EL (cell line): ENCODE measurements around the gene GPR17.
A peak's percentile ranks its signal among the peaks of the same experiment; 100 is the strongest.

Experiments
- DNase-seq: peaks from one replicate; pipeline ENCODE4 v3.0.0-alpha.2; 2016

GPR17 gene

DNA sequence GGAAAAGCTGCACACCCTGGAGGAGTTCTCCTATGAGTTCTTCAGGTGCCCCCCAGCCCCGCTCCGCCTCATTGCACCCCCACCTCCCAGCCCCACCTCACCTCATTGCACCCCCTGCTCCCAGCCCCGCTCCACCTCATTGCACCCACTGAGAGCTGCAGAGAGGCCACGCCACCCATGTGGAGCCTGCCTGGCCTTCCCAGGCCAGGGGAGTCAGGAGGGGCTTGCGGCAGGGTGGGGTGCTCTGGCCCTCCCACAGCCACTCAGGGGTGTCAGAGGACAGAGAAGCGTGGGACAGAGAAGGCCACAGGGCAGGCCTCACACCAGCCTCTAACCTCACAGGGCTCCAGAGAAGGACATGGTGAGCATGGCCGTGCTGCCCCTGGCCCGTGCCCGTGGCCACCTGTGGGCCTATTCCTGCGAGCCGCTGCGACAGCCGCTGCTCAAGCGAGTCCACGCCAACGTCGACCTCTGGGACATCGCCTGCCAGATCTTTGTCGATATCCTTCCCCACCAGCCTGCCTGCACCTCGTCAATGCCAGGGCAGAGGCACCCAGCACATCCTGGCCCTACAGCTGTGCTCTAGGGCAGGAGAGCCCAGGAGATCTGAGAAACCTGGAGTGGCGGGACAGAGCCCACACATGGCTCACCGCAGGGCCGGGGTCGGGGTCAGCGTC, 15.0 kb upstream of the GPR17 start:
- no peak for DNase-seq

DNA sequence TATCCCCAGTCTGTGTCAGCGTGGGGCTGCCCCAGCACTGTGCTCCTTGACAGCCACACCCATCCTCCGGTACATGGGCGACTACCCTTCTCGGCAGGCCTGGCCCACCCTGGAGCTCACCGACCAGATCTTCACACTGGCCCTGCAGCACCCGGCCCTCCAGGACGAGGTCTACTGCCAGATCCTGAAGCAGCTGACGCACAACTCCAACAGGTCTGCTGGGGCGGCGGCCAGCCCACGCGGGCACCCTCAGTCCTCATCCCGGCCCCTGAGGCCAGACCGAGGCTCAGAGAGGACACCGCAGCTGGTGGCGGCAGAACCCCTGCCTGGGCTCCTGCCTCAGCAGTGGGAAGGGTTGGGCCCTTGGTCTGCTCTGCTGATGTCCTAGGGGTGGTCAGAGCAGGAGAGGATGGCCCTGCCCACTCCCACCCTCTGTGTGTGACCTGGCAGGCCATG, 14.4 kb upstream of the GPR17 start:
- no peak for DNase-seq

DNA sequence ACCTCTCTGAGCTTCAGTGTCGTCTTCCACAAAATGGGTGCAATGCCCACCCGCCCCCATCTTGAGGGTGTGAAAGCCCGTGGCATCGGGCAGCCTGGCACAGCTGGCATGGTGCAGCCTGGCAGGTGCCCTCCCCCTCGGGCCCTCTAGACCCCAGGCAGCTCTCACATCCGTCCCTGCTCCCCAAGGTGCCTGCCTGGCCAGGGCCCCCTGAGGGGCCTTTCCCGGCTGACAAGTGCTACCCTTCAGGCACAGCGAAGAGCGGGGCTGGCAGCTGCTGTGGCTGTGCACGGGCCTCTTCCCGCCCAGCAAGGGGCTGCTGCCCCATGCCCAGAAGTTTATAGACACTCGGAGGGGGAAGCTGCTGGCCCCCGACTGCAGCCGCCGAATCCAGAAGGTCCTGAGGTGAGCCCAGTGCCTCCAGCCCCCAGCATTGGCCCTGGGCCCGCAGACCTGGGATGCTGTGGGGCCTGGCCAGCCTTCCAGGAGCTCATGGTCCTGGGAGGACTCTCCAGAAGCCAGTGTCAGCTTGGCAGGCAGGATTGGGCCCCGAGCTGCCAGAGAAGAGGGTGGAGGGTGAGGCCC, 13.9 kb upstream of the GPR17 start:
- no peak for DNase-seq

DNA sequence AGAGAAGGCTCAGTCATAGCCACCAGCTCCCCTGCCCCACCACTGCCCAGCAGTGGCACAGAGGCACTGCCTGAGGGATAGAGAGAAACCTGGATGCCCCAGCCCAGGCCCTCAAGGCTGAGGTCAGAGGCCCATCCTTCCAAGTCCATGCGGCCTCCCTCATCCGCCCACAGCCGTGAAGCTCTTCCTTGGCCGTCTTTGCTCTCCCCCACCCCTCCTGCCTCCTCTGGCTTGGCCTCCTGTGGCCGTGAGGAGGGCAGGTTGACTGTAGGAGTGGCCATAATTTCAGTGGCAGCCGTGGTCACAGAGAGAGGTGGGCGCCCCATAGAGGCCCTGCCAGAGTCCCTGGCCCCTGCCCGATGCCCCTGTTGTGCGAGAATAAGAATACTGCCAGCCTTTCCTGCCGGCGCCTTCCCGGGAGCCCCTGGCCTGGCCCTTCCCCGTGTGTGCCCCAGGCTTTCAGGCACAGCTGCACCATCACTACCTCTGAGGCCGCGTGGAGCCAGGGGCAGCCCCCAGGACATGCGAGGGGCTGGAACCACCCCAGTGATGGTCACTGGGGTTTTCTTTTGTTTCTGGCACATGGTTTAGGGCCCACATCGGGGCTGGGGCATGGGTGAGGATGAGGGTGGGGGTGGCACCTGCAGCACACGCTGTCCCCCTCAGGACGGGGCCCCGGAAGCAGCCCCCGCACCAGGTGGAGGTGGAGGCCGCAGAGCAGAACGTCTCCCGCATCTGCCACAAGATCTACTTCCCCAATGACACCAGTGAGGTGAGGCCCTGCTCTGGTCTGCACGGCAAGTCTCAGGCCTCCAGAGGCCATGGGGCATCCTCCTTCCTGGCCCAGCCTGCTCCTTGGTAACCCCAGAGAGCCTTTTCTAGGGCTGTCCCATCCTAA, 13.1 kb upstream of the GPR17 start:
- no peak for DNase-seq

DNA sequence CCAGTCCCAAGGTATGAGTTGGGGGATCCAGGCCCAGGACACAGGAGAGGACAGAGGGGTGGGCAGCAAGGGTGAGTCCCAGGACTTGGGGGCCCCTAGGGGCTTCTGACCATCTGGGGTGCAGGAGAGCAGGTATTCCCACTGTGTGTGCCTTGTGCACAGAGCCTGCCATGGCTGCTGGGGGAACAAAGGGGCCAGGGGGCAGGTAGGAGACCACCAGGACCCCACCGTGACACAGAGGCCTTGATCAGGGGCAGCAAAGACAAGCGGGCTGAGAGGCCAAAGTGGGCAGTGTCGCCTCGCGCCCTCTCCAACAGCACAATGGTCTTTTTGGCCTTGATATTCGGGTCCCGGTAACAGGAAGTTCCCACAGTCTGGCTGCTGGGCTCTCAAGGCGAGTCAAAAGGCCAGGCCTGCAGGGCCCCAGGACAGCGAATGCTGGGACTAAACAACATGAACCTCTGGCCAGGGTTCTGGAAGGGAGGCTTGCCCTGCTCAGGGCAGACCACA, 12.3 kb upstream of the GPR17 start:
- no peak for DNase-seq

DNA sequence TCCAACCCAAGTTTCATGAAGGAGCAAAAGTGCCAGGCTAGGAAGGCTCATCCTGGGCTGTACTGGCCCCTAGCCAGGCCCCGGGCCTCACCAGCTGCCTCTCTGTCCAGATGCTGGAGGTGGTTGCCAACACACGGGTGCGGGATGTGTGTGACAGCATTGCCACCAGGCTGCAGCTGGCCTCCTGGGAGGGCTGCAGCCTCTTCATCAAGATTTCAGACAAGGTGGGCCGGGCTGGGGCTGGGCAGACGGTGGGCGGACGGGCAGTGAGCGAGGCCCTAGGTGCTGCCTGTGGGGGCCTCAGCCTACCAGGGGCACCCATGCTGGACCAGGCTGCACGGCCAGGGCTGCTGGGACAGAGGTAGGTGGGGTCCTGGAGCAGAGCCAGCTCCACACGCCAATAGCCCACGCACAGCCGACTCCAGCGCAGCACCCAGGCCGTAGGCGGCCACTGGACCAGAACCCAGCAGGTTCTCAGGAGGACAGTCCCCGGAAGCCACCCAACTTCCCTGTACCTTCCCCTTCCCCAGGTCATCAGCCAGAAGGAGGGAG, 11.8 kb upstream of the GPR17 start:
- no peak for DNase-seq

DNA sequence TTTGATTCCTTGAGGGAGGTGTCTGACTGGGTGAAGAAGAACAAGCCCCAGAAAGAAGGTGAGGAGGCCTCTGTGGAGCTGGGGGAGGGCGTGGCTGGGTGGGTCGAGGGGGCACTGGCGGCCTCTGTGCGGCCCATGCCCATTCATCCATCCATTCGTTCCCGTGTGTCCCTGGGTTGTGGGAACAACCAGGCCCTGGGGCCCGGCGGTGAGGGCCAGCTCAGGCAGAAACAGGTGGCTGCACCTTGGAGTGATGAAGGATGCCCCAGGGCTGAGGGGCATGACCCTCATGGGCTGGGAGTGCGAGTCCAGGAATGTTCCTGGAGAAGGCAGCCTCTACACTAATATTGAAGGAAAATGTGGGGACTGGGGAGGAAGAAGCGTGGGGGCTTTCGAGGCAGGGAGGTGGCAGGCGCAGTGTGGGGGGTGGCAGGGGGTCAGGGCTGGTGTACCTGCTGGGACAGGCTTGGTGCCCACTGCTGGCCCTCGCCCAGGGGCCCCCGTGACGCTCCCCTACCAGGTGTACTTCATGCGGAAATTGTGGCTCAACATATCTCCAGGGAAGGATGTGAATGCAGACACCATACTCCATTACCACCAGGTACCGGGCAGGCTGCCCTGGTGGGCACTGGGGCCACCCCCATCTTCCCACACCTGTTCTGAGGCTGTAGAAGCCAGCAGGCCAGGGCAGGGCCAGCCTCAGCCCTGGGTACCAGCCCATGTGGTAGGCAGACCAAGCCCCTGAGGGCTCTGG, 11.2 kb upstream of the GPR17 start:
- DNase-seq: no peak

DNA sequence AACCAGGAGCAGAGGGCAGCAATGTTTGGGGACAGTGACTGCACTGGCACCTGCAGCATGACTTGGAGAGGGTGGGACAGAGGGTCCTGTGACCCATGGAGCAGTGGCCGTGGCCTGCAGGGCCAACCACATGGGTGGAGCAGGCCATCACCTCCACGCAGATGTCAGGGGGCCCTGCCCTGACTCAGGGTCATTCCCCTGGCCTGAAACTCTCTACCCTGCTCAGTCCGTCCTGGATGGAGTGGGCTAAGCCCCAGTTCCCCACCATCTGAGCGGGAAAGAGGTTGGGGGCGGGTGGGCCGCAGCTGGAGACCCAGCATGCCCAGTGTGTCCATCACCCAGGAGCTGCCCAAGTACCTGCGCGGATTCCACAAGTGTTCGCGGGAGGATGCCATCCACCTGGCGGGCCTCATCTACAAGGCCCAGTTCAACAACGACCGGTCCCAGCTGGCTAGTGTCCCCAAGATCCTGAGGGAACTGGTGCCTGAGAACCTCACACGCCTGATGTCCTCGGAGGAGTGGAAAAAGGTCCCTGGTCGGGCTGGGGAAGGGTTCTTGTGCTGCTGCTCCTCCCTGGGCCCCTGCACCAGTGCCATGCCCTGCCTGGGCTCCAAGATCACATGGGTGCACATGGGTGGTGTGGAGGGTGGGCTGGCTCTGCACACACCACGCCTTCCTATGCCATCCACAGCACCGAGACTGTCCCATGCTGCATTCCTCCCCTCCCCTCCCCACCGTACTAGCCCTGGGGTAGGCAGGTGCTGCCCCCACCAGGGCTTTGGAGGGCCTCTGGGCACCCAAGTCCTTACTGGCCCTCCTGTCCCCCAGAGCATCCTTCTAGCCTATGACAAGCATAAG, 10.3 kb upstream of the GPR17 start:
- no peak for DNase-seq

DNA sequence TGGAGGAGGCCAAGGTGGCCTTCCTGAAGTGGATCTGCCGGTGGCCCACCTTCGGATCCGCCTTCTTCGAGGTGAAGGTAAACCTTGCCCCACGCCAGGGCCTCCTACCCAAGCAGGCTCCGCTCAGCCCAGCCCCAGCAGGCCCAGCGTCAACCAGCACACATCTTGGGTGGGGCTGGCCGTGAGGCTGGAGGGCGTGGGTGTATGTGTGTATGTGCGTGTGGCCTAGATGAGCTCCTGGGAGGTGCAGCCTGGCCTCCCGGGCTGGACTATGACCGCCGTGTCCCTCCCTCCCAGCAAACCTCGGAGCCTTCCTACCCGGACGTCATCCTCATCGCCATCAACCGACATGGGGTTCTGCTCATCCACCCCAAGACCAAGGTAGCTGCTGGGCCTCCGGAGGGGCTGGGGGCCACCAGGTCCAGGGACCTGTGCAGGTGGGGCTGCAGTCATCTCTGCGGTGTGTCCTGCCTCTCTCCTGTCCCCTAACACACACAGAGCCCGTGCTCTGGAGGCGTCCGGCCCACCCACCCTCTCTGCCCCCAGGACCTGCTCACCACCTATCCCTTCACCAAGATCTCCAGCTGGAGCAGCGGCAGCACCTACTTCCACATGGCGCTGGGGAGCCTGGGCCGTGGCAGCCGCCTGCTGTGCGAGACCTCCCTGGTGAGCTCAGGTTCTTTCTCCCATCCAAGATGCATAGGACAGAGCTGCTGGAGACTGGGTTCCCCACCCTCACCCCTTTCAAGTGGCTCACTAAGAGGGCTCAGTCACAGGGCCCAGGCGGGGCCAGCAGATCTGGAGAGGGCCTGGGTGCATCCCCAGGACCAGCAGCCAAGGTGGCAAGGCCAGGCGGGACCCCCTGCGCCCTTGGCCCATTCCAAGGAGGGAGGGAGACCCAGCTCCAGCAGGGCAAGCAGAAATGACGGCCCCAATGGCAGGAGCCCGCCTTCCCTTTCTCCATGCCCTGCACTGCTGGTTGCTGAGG, 9.4 kb upstream of the GPR17 start:
- DNase-seq: no peak

DNA sequence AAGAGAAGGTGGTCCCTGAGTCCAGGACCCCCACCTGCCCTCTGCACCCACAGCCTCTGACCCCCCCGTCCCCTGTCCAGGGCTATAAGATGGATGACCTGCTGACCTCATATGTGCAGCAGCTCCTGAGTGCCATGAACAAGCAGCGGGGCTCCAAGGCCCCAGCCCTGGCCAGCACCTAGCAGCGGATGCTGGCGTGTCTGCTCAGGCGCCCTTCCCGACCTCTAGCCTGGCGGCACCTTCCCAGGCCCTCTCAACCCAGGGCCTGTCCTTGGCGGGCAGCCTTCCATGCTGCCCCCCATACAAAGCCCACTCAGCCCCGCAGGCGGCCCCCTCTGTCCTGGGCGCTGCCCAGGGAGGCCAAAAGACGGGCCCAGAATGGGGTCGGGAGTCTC, 8.7 kb upstream of the GPR17 start:
- no peak for DNase-seq

DNA sequence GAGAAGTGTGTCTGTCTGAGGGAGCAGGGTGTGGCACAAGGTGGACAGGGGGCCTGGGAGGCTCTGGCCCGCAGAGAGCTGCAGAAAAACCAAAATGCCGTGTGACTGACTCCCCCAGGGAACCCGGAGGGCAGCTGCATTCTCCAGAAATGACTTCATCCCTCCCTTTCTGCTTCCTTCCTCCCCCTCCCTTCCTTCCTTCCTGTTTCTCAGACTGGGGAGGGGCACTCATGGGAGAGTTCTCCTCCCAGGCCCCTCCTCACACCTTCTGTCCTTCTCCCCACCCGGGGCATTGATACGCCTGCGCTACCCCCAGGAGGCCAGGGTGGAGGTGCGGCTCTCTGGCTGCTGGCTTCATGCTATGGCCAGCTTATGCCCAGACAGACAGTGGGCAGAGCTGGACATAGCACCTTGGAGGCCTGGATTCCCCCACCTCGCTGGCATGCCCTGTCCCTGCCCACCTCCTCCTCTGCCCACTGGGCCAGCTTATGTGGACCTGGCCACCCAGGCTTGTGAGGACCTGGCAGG, 8.2 kb upstream of the GPR17 start:
- DNase-seq: peak; percentile 96

DNA sequence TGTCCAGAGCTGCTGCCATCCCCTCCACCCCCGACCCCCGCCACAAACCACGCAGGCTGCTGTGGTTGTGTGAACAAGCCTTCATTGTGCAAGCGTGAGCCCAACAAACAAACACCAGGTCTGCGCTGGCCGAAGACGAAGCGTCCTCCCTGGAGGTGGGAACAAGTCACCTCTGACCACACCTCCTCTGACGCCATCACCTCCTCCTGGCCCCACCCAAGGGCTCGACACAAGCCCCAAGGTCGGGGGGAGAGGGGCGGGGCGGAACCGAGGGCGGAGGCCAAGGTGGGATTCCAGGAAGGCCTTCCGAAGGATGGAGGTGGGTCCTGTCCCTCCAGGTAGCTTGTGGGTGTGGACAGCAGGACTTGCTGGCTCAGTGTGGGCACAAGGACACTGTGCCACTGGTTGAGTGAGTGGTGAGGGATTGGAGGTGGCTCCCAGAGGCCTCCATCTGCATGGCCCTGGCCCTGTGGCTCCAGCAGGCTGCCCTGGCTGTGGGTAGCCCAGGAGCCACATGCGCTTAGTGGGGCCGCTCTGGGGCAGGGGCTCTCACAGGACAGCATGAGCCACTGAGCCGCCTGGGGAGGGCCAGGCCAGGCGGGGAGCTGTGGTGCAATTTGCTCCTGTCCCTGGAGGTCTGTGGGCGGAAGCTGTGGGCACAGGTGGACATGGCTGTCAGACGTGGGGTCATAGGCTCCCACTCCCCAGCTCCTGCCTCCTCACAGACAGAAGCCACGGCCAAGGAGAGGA, 7.4 kb upstream of the GPR17 start:
- DNase-seq: no peak

DNA sequence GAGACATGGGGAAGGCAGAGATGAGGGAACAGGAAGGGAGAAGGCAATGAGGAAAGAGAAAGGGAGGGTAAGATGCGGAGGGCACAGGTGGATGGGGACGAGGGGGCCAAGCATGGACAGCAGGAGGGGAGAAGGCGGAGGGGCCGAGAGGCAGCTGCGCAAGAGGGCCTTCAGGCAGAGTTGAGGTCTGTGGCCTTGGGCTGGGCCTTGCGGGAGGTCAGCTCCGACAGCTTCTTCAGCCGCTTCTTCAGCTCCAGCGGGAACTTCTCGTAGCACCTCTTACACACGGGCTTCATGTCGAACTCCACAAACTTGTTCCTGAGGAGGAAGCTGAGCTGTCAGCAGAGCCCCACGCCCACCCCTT, 6.9 kb upstream of the GPR17 start:
- no peak for DNase-seq

DNA sequence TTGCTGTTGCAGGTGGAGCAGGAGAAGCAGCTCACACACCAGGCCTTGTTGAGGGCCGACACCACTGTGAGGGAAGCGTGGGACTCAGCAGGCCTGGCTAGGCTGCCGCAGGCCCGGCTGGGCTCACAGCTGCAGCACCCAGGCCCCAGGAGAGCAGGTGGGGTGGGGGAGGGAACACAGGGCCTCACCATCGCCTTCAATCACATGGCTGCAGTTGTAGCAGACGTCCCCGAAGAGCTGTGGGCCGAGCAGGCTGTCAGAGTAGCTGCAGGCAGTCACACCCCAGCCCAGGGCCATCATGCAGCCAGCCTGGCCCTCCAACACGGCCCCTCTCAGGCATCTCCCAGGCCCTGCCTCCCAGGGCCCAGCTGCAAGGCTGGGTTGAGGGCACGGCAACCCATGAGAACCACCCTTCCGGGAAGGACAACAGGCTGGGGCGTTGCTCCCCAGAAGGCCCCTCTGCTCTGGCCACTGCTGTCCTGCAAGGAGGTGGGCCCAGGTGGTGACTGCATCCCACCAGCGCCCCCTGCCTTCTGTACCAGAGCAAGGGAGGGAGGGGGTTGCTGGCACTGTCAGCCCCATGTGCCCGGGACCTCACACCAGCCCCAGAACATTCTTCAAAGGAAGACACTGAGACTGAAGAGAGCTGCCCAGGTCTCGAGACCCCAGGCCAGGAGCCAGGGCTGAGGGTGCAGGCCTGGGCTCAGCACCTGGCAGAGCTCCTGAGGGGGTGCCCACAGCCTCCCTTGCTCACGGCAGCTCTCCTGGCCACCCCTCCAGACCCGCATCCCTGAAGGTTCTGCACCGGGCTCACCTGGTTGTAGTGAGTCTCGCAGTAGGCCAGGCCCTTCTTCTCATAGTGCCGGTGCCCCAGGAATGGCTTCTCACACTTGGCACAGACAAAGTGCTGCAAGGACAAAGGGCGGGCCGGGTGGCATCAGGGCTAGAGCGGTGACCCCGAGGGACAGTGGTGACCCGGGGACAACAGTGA, 5.6 kb upstream of the GPR17 start:
- no peak for DNase-seq

DNA sequence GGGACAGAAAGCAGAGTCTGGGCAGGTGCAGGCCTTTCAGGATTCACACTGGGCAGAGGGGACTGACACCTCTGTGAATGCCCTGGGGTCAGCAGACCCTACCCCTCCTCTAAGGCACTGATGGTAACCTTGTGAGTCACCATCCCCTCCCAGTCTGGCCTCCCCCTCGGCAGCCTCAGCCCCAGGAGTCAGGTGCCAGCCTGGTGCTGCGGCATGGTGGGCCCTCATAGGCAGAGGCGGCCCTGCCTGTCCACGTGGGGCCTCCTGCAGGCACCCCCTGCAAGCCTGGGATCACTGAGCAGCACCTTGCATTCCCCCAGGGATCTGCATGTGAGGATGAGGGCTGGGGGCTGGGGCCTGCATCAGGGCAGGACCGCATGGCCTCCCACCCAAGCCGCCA, 4.8 kb upstream of the GPR17 start:
- DNase-seq: no peak

DNA sequence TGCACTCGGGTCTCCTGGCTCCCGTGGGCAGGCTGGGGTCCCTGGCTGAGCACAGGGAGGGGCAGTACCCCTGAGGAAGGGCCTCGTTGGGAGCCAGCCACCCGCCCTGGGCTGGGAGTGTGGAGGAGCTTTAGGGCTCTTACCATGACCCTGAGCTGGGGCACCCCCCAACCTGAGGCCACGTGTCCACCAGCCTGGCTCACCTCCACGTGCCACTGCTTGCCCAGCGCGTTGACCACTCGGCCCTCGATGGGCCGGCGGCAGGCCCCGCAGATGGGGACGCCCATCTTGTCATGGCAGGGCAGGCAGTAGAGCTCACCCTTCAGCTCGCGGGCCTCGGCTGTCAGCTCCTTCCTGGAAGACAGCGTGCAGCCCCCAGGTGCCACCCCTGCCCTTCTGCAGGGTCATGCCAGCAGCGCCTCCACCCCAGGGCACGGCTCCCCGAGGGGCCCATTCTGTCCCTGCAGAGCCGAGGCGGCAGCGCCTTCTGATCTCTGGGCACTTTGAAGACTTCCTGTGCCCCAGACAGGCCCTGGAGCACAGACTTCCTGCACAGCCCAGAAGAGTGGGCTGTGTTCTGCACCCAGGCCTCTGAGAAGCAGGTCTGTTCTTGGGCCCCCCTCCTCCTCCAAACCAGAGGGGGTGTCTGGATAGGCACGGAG, 4.0 kb upstream of the GPR17 start:
- DNase-seq: no peak

DNA sequence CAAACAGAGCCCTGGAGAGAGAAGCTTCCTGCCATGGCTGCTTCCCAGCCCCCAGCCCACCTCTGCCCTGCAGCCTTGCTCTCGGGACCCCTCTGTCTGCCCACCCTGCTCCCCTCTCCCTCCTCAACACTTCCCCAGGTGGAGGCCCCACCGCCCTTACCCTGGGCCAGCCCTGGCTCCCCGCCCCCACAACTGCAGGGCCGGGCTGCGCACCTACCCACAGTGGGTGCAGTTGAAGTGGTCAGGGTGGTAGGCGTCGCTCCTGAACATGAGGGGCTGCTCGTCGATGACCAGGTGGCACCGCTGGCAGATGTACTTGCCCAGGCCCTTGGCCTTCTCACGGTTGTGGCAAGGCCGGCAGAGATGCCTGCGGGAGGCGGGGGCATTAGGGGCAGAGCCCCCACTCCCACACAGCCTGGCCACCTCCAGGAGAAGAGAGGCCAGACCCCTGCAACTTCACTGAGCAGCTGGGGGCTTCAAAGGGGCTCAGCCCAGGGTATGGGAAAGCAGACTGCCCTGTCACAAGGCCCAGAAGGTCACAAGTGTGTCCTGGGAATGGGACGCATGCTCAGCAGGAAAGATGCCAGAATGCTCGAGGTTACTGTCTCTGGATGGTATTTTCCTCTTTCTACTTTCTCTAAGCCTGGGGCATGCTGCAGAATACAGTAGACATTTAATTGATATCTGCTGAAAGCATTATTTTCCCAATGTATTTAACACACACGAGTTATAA, 3.1 kb upstream of the GPR17 start:
- DNase-seq: no peak
